HPDE6-E6E7 (cell line): ENCODE data around the gene ZNF85.
"Not testable (repeated sequence)": the region's sequence is repeated elsewhere in the genome, so short reads cannot be mapped to it uniquely, and the experiment has no call there.

ENCODE experiments used
- DNase-seq: peaks from one replicate; pipeline ENCODE4 v3.0.0; 2011; ENCODE audit warnings: missing footprints; ENCODE audit errors: extremely low spot score

The ZNF85 gene

DNA sequence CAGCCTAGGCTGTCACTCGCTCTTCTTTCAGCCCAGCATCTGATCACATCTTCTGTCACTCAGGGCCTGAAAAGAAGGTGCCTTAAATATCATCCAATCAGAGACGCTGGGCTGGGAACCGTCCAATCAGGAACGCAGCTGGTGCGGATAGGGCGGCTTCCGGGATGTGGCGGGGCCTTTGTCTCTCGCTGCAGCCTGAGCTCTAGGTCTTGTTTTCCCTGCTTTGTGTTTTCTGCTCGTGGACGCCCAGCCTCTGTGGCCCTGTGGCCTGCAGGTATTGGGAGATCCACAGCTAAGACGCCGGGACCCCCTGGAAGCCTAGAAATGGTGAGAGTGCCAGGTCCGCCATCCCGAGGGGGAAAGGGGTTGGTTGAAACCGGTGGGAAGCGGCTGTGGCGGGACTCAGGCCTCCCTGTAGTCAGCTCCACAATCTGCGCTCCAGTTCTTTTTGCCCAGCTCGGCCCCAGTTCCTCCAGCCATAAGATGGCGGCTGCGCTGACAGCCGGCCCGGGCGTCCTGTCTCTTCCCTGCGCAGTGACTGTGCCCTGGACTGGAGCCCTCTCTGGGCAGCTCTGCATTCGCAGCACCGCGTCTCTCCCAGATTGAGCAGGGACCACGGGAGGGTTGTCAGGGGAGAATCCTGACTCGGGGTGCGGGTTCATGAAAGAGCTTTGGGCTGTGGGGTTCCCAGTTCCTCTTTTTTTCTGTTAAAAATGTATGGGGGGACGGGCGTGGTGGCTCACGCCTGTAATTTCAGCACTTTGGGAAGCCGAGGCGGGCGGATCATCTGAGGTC is at the start of gene ZNF85:
Gene ZNF85, plus strand, starts transcription at position 175 of the 795 bp plus-strand sequence. Its CDS starts 150 bp downstream, at position 325.
- DNase-seq: peak; percentile 82

DNA sequence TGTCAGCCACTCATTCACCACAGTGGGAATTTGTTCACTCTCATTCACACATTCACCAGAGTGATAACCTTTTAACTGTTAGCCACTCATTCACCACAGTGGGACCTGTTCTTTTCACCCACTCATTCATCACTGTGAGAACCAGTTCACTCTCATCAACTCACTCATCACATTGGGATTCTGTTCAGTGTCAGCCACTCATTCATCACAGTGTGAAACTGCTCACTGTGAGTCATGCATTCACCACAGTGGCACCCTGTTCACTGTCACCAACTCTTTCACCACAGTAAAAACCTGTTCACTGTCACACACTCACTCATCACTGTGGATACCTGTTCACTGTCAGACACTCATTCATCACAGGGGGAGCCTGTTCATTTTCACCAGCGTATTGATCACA is 43.5 kb upstream of the ZNF85 start:
- DNase-seq: no peak

DNA sequence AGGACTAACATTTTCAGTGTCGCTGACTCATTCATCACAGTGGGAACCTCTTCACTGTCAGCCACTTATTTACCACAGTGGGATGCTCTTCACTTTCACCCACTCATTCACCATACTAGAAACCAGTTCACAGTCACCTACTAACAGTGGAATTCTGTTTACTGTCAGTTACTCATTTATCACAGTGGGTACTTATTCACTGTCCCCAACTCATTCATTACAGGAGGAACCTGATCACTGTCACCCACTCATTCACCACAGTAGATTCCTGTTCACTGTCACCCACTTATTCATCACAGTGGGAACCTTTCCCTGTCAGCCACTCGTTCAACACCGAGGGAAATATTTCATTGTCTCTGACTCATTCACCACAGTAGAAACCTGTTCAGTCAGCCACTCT is 10.1 kb upstream of the ZNF85 start:
- no peak for DNase-seq

DNA sequence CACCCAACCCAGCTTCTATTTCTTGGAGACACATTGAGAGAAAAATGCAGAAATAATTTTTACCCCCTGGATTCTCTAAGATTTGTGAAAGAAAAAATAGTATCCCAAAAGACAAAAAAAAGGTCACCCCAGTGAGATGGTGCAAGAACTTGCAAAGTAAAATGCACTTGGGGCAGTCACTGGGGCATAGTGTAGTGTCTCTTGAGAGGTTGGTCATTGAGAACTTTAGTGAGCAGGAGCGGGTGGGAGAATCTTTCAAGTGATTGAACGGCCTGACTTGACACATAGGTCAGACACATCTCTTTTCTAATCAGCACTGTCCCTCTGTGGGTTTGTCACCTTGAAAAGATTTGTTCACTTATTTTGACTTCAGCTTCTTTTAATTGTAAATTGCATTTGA is 2.4 kb downstream of the ZNF85 start:
- DNase-seq: no peak

DNA sequence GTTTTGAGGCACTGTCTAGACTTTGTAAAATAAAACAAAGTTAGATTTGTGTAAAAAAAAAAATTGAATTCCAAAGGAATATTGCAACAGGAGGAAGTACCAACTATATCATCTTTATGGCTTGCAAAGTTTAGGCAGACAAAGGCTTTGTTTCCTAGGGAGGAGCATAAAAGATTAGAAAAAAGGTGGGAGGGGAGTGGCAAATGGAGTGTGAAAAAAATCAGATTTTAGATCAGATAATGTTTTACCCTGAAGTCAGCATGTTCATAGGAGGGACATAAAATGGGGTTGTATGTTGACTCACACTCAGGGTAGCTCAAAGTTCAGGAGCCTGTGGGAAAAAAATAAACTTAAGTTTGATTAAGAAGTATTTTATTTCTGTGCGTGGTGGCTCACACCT is 3.7 kb downstream of the ZNF85 start:
- no peak for DNase-seq

DNA sequence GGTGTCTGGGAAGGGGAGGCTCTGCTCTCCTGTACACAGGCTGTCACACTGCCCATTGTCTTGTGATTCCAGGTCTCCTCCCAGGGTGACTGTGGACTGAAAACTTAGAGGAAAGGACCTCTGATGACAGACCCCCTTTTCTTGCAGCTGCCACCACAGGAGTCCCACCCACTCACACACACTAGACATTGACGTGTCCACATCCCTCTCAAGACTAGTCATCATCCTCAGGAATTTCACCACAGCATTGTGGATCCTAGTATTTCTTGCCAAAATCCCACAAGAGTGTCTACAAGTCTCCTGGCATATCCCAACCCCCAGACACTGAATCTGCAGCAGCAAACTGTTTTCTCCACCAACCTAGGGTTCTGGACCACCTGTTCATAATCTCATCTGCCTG is 5.3 kb downstream of the ZNF85 start:
- no peak for DNase-seq

DNA sequence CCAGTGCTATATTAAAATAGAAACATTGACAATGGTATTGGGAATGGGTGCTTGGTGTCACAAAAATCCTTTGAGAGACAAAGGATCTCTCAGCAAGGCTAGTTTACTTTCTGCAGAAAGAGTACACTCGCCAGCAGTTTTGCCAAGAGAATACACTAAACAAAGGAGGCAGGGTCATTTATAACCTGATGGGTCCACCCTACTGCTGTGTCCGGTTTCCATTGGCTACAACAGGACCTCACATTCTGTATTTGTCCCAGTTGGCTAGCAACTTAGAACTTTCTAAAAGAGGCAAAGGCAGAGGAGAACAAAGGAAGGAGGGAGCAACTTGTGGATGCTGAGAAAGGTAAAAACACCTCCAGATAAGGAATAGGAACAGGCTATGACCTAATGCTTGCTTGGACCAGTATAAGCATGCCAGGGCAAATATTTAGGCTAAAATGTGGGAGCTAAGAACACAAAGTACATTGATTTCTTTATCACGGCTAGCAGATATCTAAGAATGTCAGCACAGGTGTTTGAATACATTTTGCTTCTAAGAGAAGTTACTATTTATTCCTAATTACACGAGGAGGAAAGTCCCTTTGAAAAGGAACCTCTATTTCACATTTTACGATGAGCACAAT is 13.4 kb downstream of the ZNF85 start:
- not testable (repeated sequence) for DNase-seq

DNA sequence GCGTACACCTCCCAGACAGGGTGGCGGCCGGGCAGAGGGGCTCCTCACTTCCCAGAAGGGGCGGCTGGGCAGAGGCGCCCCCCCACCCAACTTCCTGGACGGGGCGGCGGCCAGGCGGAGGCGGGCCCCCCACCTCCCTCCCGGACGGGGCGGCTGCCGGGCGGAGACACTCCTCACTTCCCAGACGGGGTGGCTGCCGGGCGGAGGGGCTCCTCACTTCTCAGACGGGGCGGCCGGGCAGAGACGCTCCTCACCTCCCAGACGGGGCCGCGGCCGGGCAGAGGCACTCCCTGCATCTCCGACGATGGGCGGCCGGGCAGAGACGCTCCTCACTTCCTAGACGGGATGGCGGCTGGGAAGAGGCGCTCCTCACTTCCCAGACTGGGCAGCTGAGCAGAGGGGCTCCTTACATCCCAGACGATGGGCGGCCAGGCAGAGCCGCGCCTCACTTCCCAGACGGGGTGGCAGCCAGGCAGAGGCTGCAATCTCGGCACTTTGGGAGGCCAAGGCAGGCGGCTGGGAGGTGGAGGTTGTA is 29.6 kb downstream of the ZNF85 start:
- DNase-seq: not testable (repeated sequence)

DNA sequence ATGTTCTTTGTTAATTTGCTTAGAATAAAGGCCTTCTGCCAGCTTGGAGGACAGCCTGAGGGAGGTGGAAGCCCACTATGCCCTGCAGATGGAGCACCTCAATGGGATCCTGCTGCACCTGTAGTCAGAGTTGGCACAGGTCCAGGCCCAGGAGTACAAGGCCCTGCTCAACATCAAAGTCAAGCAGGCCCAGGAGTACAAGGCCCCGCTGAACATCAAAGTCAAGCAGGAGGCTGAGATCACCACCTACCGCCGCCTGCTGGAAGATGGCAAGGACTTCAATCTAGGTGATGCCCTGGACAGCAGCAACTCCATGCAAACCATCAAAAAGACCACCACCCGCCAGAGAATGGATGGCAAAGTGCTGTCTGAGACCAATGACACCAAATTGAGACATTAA is 41.7 kb downstream of the ZNF85 start:
- no peak for DNase-seq

DNA sequence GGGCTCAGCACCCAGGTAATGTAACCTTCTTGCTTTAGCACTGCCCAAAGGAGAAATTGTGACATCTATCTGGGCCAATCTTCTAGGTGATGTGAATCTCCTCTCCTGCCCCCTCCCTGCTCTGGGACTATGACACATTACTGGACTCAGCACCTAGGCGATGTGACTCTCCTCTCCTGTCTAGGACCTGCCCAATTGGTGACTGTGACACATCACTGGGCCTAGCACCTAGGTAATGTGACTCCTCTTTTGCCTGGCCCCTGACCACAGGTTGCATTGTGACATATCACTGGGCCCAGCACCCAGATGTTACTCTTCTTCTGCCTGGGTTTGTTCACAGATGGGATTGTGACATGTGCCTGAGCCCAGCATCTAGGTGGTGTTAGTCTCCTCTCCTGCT is 45.0 kb downstream of the ZNF85 start:
- no peak for DNase-seq

DNA sequence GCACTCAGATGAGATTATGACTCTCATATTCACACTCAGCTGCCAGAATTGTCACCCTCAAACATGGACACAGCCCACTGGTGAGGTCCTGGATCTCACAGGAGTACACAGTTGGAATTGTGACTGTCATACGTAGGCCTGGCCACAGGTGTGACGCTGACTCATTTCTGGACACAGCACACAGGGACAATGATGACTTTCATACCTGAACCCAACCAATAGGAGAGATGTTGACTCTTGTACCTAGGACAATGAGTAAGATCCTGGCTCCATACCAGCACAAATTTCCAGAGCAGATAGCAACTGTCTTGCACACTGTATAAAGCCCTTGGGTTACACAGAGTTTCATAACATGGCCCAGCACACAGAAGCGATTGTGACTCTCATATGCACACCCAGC is 46.4 kb downstream of the ZNF85 start:
- DNase-seq: no peak

DNA sequence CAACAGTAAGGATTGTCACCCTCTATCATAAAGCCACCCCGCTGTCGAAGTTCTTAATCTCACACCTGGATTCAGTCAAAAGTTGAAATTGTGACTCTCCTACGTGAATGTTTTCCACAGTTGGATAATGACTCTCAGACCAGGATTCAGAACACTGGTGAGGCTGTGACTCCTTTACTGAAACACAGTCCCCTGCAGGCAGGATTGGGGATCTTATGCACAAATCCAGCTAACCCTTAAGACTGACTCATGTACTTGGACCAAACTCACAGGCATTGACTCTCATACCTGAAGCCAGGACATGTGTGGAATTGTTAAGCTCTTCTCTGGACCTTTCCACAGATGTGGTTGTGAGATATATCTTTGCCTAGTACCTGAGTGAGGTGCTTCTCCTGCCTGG is 46.8 kb downstream of the ZNF85 start:
- no peak for DNase-seq

DNA sequence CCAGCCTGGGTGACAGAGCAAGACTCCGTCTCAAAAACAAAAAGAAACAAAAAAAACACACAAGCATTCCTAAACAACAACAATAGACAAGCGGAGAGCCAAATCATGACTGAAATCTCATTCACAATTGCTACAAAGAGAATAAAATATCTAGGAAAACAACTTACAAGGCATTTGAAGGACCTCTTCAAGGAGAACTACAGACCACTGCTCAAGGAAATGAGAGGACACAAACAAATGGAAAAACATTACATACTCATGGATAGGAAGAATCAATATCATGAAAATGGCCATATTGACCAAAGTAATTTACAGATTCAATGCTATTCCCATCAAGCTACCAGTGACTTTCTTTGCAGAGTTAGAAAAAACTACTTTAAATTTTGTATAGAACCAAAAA is 69.7 kb downstream of the ZNF85 start:
- DNase-seq: not testable (repeated sequence)

DNA sequence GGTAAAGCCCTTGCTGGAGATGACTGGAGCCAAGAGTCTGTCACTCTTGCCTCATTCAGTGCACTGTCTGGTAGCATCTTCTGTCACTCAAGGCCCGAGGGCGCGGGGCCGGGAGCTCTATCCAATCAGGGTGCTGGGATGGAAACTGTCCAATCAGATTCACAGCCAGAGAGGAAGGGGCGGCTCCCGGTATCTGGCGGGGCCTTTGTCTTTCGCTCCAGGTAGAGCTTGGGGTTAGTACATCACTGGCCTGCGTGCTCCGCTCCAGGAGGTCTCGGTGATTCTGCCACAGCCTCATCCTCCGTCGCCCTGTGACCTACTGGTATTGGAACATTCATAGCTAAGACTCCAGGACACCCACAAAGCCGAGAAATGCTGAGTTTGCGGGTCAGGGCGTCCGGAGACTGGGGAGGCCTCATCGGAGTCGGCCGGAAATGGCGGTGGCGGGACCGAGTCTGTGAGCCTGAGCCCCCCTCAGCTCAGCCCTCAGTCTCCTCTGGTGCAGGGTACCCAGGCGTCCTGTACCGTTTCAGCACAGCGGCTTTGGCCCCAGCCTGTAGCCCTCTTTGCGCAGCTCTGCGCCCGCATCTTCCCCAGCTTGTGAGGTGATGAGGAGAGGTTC is 76.8 kb downstream of the ZNF85 start:
- peak; percentile 98 for DNase-seq
